PC-9 (cell line): ENCODE measurements around the gene DLG2.

Source experiments
- EZH2 ChIP-seq: fragments of 200-600 bp; sonication (generic); IDR thresholded peaks from 2 replicates; pipeline ENCODE4 v1.8.0; 2017; ENCODE audit warnings: antibody characterized with exemption, low read depth
- TF ChIP-seq, protein P1 (sequence below): fragments of 200-600 bp; sonication (generic); conservative IDR thresholded peaks from 2 replicates; pipeline ENCODE4 v1.6.1; 2017; ENCODE audit warnings: mixed run types, antibody characterized with exemption, mild to moderate bottlenecking, moderate library complexity

DNA sequence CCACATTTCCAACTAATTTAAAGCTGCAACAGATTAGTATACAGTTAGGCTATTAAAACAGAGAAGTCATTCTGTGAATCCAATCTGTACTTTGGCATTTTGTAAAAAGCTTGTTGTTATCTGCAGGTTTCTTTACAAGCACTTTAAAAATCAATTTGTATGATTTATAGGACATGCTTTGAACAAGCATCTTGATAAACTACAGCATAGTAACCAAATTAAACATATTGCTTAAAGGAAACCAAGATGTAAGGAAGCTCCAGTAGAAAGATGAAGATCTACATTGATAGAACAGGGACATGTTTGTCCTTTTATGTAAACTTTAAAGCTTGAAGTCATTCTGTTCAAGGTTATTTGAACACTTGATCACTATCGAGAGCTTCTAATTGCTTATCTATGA, 1842.7 kb downstream of the DLG2 start:
- TF ChIP-seq, protein P1, sequence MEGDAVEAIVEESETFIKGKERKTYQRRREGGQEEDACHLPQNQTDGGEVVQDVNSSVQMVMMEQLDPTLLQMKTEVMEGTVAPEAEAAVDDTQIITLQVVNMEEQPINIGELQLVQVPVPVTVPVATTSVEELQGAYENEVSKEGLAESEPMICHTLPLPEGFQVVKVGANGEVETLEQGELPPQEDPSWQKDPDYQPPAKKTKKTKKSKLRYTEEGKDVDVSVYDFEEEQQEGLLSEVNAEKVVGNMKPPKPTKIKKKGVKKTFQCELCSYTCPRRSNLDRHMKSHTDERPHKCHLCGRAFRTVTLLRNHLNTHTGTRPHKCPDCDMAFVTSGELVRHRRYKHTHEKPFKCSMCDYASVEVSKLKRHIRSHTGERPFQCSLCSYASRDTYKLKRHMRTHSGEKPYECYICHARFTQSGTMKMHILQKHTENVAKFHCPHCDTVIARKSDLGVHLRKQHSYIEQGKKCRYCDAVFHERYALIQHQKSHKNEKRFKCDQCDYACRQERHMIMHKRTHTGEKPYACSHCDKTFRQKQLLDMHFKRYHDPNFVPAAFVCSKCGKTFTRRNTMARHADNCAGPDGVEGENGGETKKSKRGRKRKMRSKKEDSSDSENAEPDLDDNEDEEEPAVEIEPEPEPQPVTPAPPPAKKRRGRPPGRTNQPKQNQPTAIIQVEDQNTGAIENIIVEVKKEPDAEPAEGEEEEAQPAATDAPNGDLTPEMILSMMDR, result no peak
- no peak for TF ChIP-seq EZH2
